A673 (cell line): Measurements from ENCODE around the gene OAS1.

Experiments used
- EZH2 ChIP-seq: fragments of 200-600 bp; sonication (generic); IDR thresholded peaks from 2 replicates; pipeline ENCODE4 v1.6.1; 2017; ENCODE audit warnings: borderline replicate concordance, low read depth, mild to moderate bottlenecking, mixed read lengths, antibody characterized with exemption, low read length; ENCODE audit not compliant: poor library complexity, severe bottlenecking
- TF ChIP-seq, protein P1 (sequence below): fragments of 300-800, 200-600 bp; sonication (generic); conservative IDR thresholded peaks from 2 replicates; pipeline ENCODE4 v1.5.1; 2017; ENCODE audit warnings: low read depth, mild to moderate bottlenecking, antibody characterized with exemption, low read length, moderate library complexity, mixed read lengths

DNA sequence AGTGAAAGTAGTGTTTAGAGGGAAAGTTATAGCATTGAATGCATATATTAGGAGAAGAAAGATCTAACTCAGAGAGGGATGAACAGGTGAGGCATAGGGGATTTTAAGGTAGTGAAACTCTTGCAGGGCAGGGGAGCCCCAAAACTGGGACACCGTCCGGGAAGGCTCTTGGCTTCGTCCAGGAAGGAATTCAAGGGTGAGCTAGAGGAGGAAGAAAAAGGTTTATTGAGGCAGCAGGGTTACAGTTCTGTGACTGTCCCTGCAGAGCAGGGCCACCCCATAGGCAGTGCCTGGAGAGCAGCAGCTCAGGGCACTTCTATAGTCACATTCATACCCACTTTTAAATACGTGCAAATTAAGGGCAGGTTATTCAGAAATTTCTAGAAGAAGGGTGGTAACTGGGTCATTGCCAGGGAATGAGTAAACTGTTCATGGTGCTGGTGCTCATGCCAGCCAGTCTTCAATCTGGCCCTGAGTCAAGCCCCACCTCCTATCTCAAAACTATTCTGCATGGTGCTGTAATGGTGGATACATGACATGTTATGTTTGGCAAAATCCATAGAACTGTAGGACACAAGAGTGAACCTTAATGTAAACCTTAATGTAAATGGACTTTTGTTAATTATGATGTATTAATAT, 1.2 kb upstream of the OAS1 start:
- TF ChIP-seq, protein P1, sequence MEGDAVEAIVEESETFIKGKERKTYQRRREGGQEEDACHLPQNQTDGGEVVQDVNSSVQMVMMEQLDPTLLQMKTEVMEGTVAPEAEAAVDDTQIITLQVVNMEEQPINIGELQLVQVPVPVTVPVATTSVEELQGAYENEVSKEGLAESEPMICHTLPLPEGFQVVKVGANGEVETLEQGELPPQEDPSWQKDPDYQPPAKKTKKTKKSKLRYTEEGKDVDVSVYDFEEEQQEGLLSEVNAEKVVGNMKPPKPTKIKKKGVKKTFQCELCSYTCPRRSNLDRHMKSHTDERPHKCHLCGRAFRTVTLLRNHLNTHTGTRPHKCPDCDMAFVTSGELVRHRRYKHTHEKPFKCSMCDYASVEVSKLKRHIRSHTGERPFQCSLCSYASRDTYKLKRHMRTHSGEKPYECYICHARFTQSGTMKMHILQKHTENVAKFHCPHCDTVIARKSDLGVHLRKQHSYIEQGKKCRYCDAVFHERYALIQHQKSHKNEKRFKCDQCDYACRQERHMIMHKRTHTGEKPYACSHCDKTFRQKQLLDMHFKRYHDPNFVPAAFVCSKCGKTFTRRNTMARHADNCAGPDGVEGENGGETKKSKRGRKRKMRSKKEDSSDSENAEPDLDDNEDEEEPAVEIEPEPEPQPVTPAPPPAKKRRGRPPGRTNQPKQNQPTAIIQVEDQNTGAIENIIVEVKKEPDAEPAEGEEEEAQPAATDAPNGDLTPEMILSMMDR, result no peak
- no peak for TF ChIP-seq EZH2
